Myocyte (in vitro differentiated cells): ENCODE results near the gene NEK1. TPM values are rescaled to one million over a fixed set of nuclear protein-coding genes. Genes with fewer than 3 reads are reported as not detected.
"Not testable (repeated sequence)": the region's sequence is repeated elsewhere in the genome, so short reads cannot be mapped to it uniquely, and the experiment has no call there.

Experiments used
- DNase-seq: peaks from one replicate; pipeline ENCODE4 v3.0.0-alpha.2; 2012; ENCODE audit warnings: low read depth
- total RNA-seq: library from RNA; depleted of rRNA; stranded (reverse); fragments of >200 nt; gene quantifications from 2 replicates; pipeline ENCODE4 v1.2.3, GENCODE V29; 2014

Gene NEK1
- total RNA-seq, 1 donor from 2014 or later: 11.8 TPM

DNA sequence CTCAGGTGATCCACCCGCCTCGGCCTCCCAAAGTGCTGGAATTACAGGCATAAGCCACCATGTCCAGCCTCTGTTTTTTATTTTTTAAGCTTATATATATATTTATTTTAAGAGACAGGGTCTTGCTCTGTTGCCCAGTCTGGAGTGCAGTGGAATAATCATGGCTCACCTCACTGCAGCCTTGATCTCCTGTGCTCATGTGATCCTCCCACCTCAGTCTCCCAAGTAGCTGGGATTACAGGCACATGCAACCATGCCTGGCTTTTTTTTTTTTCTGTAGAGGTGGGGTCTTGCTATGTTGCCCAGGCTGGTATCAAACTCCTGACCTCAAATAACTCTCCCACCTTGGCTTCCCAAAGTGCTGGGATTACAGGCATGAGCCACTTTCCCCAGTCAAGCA is 184.7 kb downstream of the NEK1 start:
- not testable (repeated sequence) for DNase-seq

DNA sequence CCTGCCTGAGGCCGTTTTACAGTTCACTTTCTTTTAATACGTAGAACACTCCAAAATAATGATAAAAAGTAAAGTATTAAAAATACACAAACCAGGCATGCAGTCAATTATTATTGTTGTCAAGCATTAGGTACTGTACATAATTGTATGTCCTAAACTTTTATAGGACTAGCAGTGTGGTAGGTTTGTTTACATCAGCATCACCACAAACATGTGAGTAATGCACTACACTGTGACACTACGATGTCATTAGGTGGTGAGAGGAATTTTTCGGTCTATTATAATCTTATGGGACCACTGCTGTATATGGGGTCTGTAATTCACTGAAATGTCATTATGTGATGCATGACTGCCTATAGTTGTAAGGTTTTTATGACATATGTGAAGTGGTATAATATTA is 192.1 kb downstream of the NEK1 start:
- no peak for DNase-seq

GRCh38 chr4:169418846-169419245 is 193.5 kb downstream of the NEK1 start:
- no peak for DNase-seq

GRCh38 chr4:169417629-169418282 is 194.6 kb downstream of the NEK1 start:
- no peak for DNase-seq

DNA sequence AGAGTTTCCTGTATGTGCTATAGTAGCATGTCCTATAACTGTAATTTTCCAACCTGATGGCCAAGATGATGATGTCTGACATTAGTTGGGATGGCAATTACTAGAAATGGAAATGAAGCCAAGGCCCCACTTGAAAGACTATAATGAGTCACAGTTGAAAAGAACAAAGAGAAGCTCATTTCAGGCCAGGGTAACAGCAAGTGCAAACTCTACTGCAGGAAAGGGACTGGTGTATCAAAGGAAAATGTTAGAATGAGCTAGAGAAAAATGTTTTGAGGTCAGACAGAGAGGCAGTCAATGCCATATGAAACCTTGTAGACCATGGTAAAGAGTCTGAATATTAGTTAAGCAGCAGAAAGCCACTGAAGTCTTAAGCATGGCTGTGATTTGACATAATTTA is 195.4 kb downstream of the NEK1 start:
- no peak for DNase-seq

DNA sequence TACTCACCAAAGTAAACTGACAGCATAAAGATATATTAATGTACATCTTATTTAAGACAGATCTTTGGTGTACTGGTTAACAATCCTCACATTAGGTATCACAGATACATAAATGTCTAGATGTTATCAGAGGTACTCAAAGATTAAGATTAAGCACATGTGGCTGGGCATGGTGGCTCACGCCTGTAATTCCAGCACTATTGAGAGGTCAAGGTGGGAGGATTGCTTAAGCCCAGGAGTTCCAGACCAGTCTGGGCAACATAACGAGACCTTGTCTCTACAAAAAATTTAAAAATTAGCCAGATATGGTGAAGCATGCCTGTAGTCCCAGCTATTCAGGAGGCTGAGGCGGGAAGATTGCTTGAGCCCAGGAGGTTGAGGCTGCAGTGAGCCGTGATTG is 195.9 kb downstream of the NEK1 start:
- DNase-seq: no peak

GRCh38 chr4:169414913-169415312 is 197.5 kb downstream of the NEK1 start:
- no peak for DNase-seq

GRCh38 chr4:169412046-169412445 is 200.3 kb downstream of the NEK1 start:
- no peak for DNase-seq

DNA sequence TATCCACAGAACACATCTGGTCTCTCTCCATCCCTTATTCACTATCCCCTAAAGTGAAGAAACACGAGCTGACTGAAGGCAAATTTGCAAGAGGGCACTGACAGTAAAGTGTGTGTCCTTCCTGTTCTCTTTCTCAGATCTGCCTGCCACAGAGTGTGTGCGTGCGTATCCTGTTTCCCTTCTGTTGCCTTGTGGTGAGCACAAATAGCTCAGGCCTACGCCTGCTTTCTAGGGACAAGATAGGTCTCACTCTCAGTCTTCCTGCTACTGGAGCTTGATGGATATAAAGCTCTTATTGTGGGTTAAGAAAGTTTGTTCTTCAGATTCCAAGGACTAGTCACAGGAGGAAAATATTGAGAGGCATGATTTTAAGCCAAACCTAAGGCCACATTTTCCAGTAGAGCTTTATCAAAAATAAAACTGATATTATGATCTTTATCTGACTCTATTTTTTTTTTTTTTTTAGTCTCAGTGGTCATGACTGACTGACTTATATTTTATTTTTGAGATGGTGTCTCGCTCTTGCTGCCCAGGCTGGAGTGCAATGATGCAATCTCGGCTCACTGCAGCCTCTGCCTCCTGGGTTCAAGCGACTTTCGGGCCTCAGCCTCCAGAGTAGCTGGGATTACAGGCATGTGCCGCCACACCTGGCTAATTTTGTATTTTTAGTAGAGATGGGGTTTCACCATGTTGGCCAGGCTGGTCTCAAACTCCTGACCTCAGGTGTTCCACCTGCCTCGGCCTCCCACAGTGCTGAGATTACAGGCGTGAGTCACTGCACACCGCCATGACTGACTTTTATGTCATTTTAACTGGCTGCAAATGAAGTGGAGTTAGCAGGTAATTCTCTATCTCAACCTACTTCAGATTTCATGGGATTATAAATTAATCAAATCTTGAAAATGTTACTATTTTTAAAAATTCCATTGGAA is 201.3 kb downstream of the NEK1 start:
- peak; percentile 95 for DNase-seq

GRCh38 chr4:169407217-169407845 is 205.1 kb downstream of the NEK1 start:
- DNase-seq: no peak

DNA sequence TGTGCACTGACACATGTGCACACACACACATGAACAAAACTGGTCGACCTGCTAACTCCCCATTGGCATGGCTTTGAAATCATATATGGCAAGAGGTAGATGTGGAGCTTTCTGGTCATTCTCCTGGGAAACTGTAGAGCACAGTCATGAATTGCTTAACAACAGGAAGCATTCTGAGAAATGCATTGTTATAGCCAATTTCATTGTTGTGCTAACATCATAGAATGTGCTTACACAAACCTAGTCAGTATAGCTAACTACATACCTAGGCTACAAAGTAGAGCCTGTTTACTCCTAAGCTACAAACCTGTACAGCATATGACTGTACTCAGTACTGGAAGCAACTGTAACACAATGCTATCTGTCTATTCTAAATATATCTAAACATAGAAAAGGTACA is 207.4 kb downstream of the NEK1 start:
- DNase-seq: no peak

DNA sequence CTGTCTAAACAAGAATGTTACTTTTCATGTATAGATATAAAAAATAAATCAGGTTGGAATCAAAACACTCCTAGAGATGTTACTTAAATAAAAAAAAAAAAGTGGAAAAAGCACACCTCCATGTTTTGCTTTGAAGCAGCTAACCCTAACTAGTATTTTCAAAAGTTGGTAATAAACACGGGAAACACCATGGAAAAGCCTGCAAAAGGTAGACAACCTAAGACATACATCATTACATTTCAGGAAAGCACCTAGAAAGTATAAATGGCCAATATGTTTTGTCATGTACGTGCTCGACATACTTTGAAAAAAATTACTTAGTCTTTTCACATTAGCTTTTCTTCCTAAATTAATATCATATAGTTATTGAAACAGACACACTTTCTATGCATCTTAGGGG is 211.6 kb downstream of the NEK1 start:
- no peak for DNase-seq

GRCh38 chr4:169399976-169400767 is 212.2 kb downstream of the NEK1 start:
- no peak for DNase-seq

GRCh38 chr4:169398316-169398715 is 214.1 kb downstream of the NEK1 start:
- DNase-seq: peak; percentile 57

GRCh38 chr4:169397762-169398161 is 214.6 kb downstream of the NEK1 start:
- DNase-seq: peak; percentile 14

DNA sequence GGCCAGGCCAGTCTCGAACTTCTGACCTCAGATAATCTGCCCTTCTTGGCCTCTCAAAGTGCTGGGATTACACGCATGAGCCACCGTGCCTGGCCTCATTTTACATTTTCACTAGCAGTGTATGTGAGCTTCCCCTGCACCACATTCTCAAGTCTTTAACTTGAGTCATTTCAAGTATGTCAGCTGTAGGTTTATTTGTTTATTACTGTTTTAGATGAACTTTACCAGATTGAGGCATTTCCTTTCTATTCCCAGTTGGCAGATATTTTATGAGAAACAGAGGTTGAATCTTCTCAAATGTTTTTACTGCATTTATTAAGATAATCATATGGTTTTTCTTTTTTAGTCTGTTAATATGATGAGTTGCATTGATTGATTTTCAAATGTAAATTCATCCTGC is 227.0 kb downstream of the NEK1 start:
- DNase-seq: no peak

- no peak for DNase-seq
Observed at GRCh38 chr4:169384779-169385178, 227.6 kb downstream of the NEK1 start.

- peak; percentile 36 for DNase-seq
Observed at GRCh38 chr4:169383724-169384123, 228.7 kb downstream of the NEK1 start.

DNA sequence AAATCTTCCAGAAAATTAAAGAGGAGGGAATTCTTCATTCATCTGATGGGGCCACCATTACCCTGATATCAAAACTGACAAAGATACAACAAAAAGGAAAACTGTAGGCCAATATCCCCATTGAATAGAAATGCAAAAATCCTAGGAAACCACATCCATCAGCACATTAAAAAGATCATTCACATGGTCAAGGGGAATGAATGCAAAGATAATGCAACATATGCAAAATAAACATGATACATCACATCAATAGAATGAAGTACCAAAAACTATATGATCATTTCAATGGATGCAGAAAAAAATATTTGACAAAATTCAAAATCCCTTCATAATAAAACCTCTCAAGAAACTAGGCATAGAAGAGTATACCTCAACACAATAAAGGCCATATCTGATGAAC is 232.7 kb downstream of the NEK1 start:
- DNase-seq: no peak

GRCh38 chr4:169377367-169377766 is 235.0 kb downstream of the NEK1 start:
- peak; percentile 16 for DNase-seq

DNA sequence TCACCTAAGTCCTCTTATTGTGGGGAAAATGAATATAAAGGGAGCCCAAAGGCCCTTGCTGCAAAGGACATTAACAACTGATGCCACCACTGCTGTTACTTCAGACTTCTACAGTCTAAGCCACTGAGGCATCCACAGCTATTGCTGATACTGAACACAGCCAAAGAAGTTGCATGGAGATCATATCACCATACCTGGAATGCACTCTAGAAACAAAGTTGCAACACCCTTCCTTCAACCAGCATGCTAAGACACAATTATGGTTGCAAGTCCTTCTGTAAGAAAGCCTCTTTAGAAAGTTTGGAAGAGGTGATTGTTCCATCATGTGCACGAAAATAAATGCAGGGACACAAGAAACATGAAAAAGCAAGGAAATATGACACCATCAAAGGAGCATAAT is 236.0 kb downstream of the NEK1 start:
- no peak for DNase-seq
